K562 (cell line): ENCODE measurements around the gene PAQR4. TPM values are rescaled to one million over a fixed set of nuclear protein-coding genes. Genes with fewer than 3 reads are reported as not detected.

ENCODE experiments used
- CHD4 ChIP-seq: fragments of 200-600 bp; sonication (generic); IDR thresholded peaks from 3 replicates; pipeline ENCODE4 v1.6.1; 2012; ENCODE audit warnings: low read depth, mild to moderate bottlenecking, mixed read lengths, low read length, inconsistent platforms; ENCODE audit not compliant: insufficient read depth, insufficient replicate concordance, poor library complexity, severe bottlenecking
- GMEB1 ChIP-seq: fragments of 250-450 bp; sonication (Bioruptor Pico); IDR thresholded peaks from 2 replicates; pipeline ENCODE4 v1.4.0; 2020; ENCODE audit warnings: mild to moderate bottlenecking
- HNRNPK ChIP-seq: fragments of 200-400 bp; formaldehyde crosslinking; IDR thresholded peaks from one replicate; pipeline ENCODE4 v1.6.1; 2018; ENCODE audit warnings: mild to moderate bottlenecking, low read depth, low read length; ENCODE audit not compliant: poor library complexity, severe bottlenecking
- MNT ChIP-seq, 2 experiments: fragments of 450-650 bp; conservative IDR thresholded peaks; 2 replicates each; pipeline ENCODE4 v1.6.1; 2017; ENCODE audit warnings: mild to moderate bottlenecking in 2 of 2, moderate library complexity in 2 of 2
- NELFE ChIP-seq: IDR thresholded peaks from 2 replicates; pipeline ENCODE4 v1.6.1; 2011; ENCODE audit warnings: mild to moderate bottlenecking; ENCODE audit not compliant: insufficient read depth, insufficient read length
- NRF1 ChIP-seq, 2 experiments: fragments of 450-650 bp; IDR thresholded peaks in 1 of 2; conservative IDR thresholded peaks in 1 of 2; 2 replicates each; pipeline ENCODE4 v1.6.1; 2014; ENCODE audit warnings: mild to moderate bottlenecking in 2 of 2
- PHF20 ChIP-seq: fragments of 450-650 bp; IDR thresholded peaks from 2 replicates; pipeline ENCODE4 v1.6.1; 2018; ENCODE audit not compliant: partially characterized antibody
- UBTF ChIP-seq, 2 experiments: IDR thresholded peaks; 2 replicates each; pipeline ENCODE4 v1.6.1; 2012; ENCODE audit warnings: improper control_type of control experiment in 2 of 2, low read depth in 2 of 2, low read length in 2 of 2, borderline replicate concordance in 1 of 2
- ZC3H4 ChIP-seq: sonication (generic); formaldehyde crosslinking; IDR thresholded peaks from 2 replicates; pipeline ENCODE4 v1.9.0; 2021; ENCODE audit warnings: missing genetic modification reagents, borderline replicate concordance
- ZFX ChIP-seq: sonication (generic); formaldehyde crosslinking; IDR thresholded peaks from 2 replicates; pipeline ENCODE4 v1.8.0; 2022; ENCODE audit warnings: mild to moderate bottlenecking, missing genetic modification reagents, moderate library complexity
- ZNF444 ChIP-seq: fragments of 250-450 bp; sonication (Bioruptor Pico); IDR thresholded peaks from 2 replicates; pipeline ENCODE4 v1.4.0; 2020; ENCODE audit warnings: mild to moderate bottlenecking, moderate library complexity
- ZNF695 ChIP-seq: fragments of 450-650 bp; formaldehyde crosslinking; IDR thresholded peaks from 2 replicates; pipeline ENCODE4 v1.4.0; 2020; ENCODE audit warnings: mild to moderate bottlenecking, moderate library complexity
- ZNF76 ChIP-seq: fragments of 250-450 bp; sonication (Bioruptor Pico); IDR thresholded peaks from 2 replicates; pipeline ENCODE4 v1.4.0; 2020; ENCODE audit warnings: mild to moderate bottlenecking, moderate library complexity, borderline replicate concordance
- polyA plus RNA-seq, 8 experiments: library from polyadenylated mRNA; depleted of rRNA in 4 of 8; stranded (reverse) in 5 of 8; unstranded in 3 of 8; fragments of >200 nt; fragmentation: Nextera tagmentation in 2 of 8; fragmentation: Illumina TruSeq in 1 of 8; extraction: Ambion mirVana in 2 of 8; extraction: Trizol in 1 of 8; gene quantifications; 2 replicates each; pipeline versions ENCODE4 v1.2.1 to v1.2.3, GENCODE V29; 2011 to 2014; ENCODE audit warnings: inconsistent platforms in 1 of 8, missing spikeins in 1 of 8
- total RNA-seq, 7 experiments: library from RNA; depleted of rRNA in 6 of 7; stranded (reverse); fragments of >200 nt in 6 of 7; fragmentation: Illumina TruSeq in 2 of 7; extraction: Trizol in 2 of 7; gene quantifications; 2 replicates each; pipeline versions ENCODE4 v1.2.1 to v1.2.3, GENCODE V29; 2011 to 2021; ENCODE audit warnings: low replicate concordance in 1 of 7
- TF ChIP-seq, protein P1 (sequence below): fragments of 450-650 bp; IDR thresholded peaks from 2 replicates; pipeline ENCODE4 v1.6.1; 2014; ENCODE audit warnings: low read depth, mild to moderate bottlenecking, moderate library complexity, borderline replicate concordance
- TF ChIP-seq, protein P2 (sequence below), 2 experiments: fragments of 250-450 bp in 1 of 2; fragments of 450-650 bp in 1 of 2; sonication (Bioruptor Pico) in 1 of 2; IDR thresholded peaks; 2 replicates each; pipeline versions ENCODE4 v1.6.1 to v1.8.0; 2016 to 2021; ENCODE audit warnings: mild to moderate bottlenecking in 2 of 2, moderate library complexity in 2 of 2, missing compliant biosample characterization in 1 of 2, missing genetic modification characterization in 1 of 2

PAQR4 gene
- total and polyA plus RNA-seq, 9 of the 15 experiments (the other 6 are each of a cell fraction or from before 2014, with no cell fraction given), result 0.62 to 40.4 (median 19.5) TPM

DNA sequence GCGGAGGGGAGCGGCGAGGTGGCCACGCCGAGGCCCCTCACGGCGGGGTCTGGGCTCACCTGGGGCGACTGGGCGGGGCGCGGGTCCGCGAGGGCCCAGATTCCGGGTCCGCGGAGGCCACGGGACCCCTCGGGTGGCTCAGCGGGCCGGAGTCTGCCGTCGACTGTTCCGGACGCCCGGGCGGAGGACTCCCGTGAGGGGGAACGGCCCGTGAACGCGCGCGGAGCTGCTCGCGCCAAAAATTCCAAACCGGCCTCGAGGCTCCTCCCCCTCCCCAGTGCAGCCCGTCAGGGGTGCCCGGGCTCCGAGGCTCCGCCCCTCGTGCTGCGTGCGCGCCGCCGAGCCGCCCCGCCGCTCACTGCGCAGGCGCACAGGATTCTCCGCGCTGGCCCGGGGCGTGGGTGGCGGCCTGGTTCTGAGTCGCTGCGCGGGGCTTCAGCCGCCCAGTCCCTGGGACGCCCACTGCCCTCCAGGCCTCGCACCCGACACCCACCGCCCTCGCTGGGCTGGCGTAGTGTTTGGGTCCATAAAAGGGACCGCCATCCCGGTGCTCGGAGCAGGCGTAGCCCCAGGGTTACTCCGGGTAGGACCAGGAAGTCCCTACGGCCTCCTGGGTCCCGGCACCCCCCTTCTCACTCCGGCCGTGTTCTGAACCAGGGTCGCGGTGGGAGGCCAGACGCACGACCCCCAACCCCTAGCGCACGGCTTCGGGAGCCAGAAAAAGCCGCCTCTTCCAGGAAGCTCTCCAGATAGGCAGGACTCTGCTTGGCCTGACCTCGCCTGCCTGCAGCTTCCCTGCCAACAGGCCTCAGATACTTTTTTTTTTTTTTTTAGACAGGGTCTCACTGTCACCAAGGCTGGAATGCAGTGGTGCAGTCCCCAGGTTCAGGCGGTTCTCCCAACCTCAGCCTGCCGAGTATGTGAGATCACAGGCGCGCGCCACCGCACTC lies 11.4 kb downstream of the PAQR4 start, which contains the start of gene PKMYT1 (continued):
- TF ChIP-seq GMEB1, result peak; percentile 89
- TF ChIP-seq UBTF (IDR thresholded peaks at IDR 0.05; ENCODE audit: borderline replicate concordance in 1 of 2, low read depth in 2 of 2, low read length in 2 of 2), result no peak
- TF ChIP-seq PHF20, result peak; percentile 28
- TF ChIP-seq, protein P1, sequence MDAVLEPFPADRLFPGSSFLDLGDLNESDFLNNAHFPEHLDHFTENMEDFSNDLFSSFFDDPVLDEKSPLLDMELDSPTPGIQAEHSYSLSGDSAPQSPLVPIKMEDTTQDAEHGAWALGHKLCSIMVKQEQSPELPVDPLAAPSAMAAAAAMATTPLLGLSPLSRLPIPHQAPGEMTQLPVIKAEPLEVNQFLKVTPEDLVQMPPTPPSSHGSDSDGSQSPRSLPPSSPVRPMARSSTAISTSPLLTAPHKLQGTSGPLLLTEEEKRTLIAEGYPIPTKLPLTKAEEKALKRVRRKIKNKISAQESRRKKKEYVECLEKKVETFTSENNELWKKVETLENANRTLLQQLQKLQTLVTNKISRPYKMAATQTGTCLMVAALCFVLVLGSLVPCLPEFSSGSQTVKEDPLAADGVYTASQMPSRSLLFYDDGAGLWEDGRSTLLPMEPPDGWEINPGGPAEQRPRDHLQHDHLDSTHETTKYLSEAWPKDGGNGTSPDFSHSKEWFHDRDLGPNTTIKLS, result peak; percentile 9; the same call in 1 of the 2 replicates
- no peak for TF ChIP-seq ZNF76 (CRISPR knock-in tag)
- TF ChIP-seq NRF1 (conservative IDR thresholded peaks at IDR 0.05 in 1 of 2, IDR thresholded peaks at IDR 0.05 in 1 of 2), result peak; percentile 98
- TF ChIP-seq HNRNPK, result no peak
- no peak for TF ChIP-seq ZNF695
- peak; percentile 44 to 66 for TF ChIP-seq MNT (conservative IDR thresholded peaks at IDR 0.05)
- no peak for TF ChIP-seq ZNF444
- peak; percentile 97 for TF ChIP-seq ZFX (CRISPR knock-in tag)
- TF ChIP-seq NELFE, result no peak
- TF ChIP-seq ZC3H4 (CRISPR knock-in tag), result peak; percentile 91; the same call in 1 of the 2 replicates
- TF ChIP-seq CHD4, result peak; percentile 78
- TF ChIP-seq, protein P2, sequence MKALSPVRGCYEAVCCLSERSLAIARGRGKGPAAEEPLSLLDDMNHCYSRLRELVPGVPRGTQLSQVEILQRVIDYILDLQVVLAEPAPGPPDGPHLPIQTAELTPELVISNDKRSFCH (CRISPR knock-in tag; IDR thresholded peaks at IDR 0.05), result no peak
- TF ChIP-seq, protein P2 (tag; IDR thresholded peaks at IDR 0.05), result peak; percentile 58; the same call in 1 of the 2 replicates
